Prostate gland (tissue), 2 donors: ENCODE results near the gene CDH10.

Experiments
- POLR2AphosphoS5 ChIP-seq: sonication (generic); formaldehyde crosslinking; IDR thresholded peaks from one replicate; pipeline ENCODE4 v1.6.1; 2017; ENCODE audit warnings: antibody characterized with exemption
- TF ChIP-seq, protein P1 (sequence below), 4 experiments: fragments of 200-600 bp in 2 of 4; fragments of 450-650 bp in 2 of 4; sonication (generic) in 2 of 4; IDR thresholded peaks; 1 replicate in 3 of 4; 2 replicates in 1 of 4; pipeline ENCODE4 v1.5.1; 2016 to 2019; ENCODE audit warnings: antibody characterized with exemption in 4 of 4, mild to moderate bottlenecking in 2 of 4, moderate library complexity in 2 of 4

DNA sequence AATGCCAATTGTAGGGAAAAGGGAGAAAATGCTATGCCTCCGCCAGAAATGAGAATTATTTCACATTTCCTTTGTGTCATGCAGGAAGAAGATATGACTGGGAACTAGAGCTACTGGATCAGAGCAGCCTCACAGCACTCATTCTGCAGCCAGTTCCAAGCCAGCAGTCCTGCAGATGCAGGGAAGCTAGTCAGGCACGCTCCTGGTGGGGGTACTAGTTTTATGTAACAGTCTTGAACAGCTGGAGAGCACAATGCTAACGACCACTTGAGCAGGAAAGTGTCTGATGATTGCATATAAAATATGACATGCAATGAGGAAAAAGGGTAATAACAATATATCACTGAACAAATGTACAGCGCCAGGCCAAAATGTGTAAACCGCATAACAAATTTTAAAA lies 21.7 kb downstream of the CDH10 start:
- TF ChIP-seq, protein P1, sequence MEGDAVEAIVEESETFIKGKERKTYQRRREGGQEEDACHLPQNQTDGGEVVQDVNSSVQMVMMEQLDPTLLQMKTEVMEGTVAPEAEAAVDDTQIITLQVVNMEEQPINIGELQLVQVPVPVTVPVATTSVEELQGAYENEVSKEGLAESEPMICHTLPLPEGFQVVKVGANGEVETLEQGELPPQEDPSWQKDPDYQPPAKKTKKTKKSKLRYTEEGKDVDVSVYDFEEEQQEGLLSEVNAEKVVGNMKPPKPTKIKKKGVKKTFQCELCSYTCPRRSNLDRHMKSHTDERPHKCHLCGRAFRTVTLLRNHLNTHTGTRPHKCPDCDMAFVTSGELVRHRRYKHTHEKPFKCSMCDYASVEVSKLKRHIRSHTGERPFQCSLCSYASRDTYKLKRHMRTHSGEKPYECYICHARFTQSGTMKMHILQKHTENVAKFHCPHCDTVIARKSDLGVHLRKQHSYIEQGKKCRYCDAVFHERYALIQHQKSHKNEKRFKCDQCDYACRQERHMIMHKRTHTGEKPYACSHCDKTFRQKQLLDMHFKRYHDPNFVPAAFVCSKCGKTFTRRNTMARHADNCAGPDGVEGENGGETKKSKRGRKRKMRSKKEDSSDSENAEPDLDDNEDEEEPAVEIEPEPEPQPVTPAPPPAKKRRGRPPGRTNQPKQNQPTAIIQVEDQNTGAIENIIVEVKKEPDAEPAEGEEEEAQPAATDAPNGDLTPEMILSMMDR (IDR thresholded peaks at IDR 0.05) = no peak
- no peak for TF ChIP-seq POLR2AphosphoS5
